D341Med (cell line): Measurements from ENCODE around the gene GABBR2.

ENCODE experiments used
- DNase-seq: peaks from one replicate; pipeline ENCODE4 v3.0.0; 2012; ENCODE audit warnings: low spot score

GABBR2 gene

DNA sequence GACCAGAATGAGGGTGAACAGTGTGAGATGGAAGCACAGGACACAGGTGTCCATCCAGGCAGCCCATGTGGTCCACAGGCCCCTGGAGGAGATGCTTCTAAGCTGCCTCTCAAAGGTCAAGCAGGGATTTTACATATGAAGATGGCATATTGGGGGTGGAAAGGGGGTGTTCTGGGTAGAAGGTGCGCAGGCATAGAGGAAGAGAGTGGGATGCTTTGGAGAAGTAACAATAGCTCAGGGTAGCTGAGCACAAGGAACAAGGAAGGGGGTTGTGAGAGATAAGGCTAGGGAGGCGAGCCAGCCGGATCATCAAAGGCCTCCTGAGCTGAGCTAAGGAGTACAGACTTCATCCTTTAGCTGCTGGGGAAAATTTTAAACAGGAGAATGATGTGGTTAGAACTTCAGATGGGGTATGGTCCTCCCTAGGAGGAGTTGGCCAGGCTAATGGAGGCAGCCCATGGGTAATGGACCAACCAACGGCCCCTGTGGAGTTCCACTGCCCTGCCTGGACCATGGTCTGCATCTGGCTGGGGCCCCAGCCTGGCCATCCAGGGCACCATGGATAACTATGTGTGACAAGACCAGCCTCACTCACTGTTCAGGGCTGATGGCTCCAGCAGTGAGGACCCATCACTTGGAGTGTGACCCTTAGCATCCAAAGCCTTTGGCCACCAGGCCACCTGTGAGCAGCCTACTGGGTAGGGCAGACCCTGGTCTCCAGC is 366.5 kb downstream of the GABBR2 start:
- no peak for DNase-seq

- DNase-seq = no peak
These were observed 367.3 kb downstream of the GABBR2 start for GRCh38 chr9:98341157-98342097.

GRCh38 chr9:98339987-98340800 is 368.5 kb downstream of the GABBR2 start:
- no peak for DNase-seq

GRCh38 chr9:98335661-98336060 is 373.1 kb downstream of the GABBR2 start:
- DNase-seq = no peak

DNA sequence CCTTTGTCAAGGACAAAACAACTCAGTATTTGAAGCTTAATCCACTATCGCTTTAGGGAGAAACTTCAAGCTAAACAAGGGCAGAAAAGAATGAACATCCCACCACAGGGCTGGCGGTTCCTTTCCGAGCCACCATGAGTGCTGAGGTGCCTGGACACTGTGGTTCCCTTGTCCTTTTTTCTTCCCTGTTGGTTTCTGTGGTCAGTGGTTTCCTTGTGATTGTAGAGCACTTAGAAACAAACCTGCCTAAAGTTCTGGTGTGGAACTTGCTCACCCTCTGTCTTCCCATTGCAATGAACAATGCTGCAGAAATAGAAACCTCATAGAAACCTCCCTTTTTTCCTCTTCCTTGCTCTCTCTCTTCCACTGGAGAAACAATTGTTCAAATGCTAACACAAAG is 373.9 kb downstream of the GABBR2 start:
- no peak for DNase-seq

GRCh38 chr9:98333703-98334582 is 374.8 kb downstream of the GABBR2 start:
- DNase-seq = no peak

DNA sequence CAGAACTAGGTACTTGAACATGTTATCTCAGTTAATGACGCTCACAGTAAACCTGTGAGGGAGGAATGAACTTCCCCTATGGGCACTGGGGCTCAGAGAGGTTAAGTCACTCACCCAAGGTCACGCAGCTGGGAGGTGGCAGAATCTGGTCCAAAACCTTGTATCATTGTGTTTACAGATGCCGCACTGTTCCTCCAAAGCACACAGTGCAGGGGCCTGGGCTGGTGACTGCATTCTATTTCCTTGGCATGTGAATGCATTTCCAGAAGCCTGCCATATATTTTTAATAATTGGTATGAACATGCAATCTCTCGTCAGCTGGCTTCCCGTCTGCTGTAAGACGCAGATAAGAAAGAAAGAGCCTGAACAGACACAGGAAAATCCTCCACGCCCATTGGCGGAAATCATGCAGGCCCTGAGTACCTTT is 376.3 kb downstream of the GABBR2 start:
- DNase-seq = no peak

- DNase-seq = no peak
These were observed 377.0 kb downstream of the GABBR2 start for GRCh38 chr9:98331536-98332259.

DNA sequence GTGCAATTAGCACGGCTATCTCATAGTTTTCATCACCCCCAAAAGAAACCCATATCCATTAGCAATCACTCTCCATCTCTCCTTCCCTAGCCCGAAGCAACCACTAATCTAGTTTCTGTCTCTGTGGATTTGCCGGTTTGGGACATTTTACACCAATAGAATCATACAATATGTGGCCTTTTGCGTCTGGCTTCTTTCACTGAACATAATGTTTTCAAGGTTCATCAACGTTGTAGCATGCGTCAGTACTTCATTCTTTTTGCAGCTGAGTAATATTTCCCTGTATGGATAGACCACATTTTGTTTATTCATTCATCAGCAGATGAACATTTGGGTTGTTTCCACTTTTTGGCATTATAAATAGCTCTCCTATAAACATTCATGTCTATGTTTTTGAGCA is 377.9 kb downstream of the GABBR2 start:
- DNase-seq = no peak

- no peak for DNase-seq
These were observed 378.8 kb downstream of the GABBR2 start for GRCh38 chr9:98329904-98330303.

- no peak for DNase-seq
These were observed 379.5 kb downstream of the GABBR2 start for GRCh38 chr9:98329281-98329680.

- no peak for DNase-seq
These were observed 380.0 kb downstream of the GABBR2 start for GRCh38 chr9:98328770-98329169.

GRCh38 chr9:98328141-98328540 is 380.6 kb downstream of the GABBR2 start:
- DNase-seq = no peak

- DNase-seq = no peak
These were observed 381.5 kb downstream of the GABBR2 start for GRCh38 chr9:98327249-98327561.

DNA sequence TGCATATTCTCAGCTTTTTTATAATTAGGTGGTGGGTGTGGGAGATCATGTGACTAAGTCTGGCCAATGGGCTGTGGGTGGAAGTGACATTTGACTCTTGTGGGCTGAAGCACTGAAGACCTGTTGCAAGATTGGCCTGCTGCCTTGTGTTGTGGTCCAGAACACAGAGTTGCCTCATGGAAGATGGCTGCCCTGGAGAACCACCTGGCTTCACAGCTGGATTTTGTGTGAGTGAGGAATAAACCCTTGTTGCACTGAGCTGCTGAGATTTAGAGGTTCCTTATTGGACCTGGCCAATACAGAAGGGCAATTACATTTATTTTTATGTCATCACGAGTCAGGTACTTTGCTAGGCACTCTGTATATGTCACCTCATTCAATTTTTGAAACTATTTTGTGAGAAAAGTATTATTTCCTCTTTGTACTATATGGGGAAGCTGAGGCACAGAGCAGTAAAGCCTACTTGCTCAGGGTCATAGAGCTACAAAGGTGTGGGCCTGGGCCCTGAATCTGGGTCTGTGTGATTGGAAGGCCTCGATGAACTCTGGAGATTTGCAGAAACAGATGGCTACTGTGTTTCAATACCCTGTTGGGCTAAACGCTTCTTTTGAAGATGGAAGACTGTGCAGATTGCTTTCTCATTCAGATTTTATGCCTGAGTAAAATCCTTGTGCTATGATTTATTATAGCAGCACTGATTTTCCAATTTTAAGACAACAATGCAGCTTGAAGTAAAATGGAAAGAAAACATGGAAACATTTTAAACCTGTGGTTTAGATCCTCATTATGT is 382.1 kb downstream of the GABBR2 start:
- no peak for DNase-seq

GRCh38 chr9:98324801-98325200 is 383.9 kb downstream of the GABBR2 start:
- DNase-seq = no peak

- DNase-seq = no peak
These were observed 385.0 kb downstream of the GABBR2 start for GRCh38 chr9:98323831-98324135.

DNA sequence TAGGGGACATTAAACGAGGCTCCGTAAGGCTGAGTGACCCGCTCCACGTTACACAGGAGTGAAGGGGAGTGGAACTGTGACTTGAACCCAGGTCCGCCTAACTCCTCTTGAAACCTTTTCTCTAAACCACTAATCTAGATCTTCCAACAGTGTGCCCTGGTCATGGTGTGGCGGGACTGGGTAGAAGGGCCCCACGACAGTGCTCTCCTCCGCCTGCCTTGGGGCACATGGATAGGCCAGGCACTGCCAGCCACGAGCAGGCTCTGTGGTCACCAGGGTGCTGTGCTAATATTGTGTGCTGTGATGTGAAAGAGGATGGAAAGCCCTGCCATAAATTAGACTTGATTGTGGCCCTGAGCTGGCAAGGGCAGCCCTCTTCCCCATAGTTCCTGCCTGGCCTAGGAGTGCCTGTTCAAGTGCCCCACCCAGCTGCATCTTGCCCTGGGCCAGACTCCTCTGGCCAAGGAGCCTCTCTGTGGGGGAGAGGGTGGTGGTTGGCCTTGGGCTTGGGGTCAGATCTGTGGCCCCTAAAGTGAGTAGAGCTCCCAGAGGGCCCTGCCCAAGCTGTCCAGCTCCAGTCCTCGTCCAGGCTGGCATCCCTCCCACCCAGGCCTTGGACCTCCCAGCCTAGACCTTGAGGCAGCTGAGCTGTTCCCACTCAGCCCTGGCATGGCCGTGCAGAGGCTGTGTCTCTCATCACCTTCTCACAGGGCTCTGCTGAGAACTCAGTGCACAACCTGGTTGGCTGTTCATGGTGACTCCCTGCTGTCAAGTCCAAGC is 385.5 kb downstream of the GABBR2 start:
- no peak for DNase-seq

DNA sequence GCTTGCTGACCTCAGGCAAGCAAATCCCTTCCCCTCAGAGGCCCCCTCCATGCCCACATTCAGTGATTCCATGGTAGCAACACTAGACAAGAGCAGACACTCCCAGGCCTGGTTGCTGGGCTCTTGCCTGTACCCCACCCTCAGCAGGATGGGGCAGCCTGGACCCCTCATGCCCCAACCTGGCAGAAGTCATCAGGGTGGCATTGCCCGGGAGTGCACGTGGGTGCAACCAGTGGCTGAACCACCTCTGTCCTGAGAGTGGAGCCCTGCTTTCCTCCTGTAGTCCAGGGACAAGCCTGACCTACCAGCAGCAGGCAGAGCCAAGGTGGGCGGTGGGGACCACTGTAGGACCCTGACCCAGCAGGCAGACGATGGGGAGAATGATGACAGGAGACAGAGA is 387.5 kb downstream of the GABBR2 start:
- no peak for DNase-seq
